Type B pancreatic cell (in vitro differentiated cells): ENCODE data around the gene ENG. TPM values are rescaled to one million over a fixed set of nuclear protein-coding genes. Genes with fewer than 3 reads are reported as not detected.
A peak's percentile ranks its signal among the peaks of the same experiment; 100 is the strongest.
"Not testable (repeated sequence)": the region's sequence is repeated elsewhere in the genome, so short reads cannot be mapped to it uniquely, and the experiment has no call there.

ENCODE experiments used
- DNase-seq: peaks from one replicate; pipeline ENCODE4 v3.0.0; 2021; ENCODE audit warnings: mixed read lengths; ENCODE audit not compliant: unreplicated experiment; ENCODE audit errors: extremely low spot score
- H3K27ac Mint-ChIP-seq: 2 replicates; pipeline ENCODE4 v1.8.0; 2021; ENCODE audit warnings: mild to moderate bottlenecking, mixed read lengths
- H3K27me3 Mint-ChIP-seq: 2 replicates; pipeline ENCODE4 v1.8.0; 2021; ENCODE audit warnings: mixed read lengths
- H3K36me3 Mint-ChIP-seq: 2 replicates; pipeline ENCODE4 v1.8.0; 2021; ENCODE audit warnings: mixed read lengths
- H3K4me1 Mint-ChIP-seq: one replicate; pipeline ENCODE4 v1.8.0; 2021; ENCODE audit warnings: mixed read lengths; ENCODE audit not compliant: unreplicated experiment
- H3K4me3 Mint-ChIP-seq: 2 replicates; pipeline ENCODE4 v1.8.0; 2021; ENCODE audit warnings: mild to moderate bottlenecking, mixed read lengths
- H3K9me3 Mint-ChIP-seq: 2 replicates; pipeline ENCODE4 v1.8.0; 2021; ENCODE audit warnings: mixed read lengths
- total RNA-seq: library from RNA; stranded (reverse); gene quantifications from 2 replicates; pipeline ENCODE4 v1.2.1, GENCODE V29; 2021; ENCODE audit warnings: low replicate concordance
- TF ChIP-seq, protein P1 (sequence below): fragments of 200-600 bp; sonication (generic); conservative IDR thresholded peaks from 2 replicates; pipeline ENCODE4 v1.5.0; 2021; ENCODE audit warnings: antibody characterized with exemption, mild to moderate bottlenecking

ENG gene
- total RNA-seq, 1 donor from 2014 or later, result 1.6 TPM

DNA sequence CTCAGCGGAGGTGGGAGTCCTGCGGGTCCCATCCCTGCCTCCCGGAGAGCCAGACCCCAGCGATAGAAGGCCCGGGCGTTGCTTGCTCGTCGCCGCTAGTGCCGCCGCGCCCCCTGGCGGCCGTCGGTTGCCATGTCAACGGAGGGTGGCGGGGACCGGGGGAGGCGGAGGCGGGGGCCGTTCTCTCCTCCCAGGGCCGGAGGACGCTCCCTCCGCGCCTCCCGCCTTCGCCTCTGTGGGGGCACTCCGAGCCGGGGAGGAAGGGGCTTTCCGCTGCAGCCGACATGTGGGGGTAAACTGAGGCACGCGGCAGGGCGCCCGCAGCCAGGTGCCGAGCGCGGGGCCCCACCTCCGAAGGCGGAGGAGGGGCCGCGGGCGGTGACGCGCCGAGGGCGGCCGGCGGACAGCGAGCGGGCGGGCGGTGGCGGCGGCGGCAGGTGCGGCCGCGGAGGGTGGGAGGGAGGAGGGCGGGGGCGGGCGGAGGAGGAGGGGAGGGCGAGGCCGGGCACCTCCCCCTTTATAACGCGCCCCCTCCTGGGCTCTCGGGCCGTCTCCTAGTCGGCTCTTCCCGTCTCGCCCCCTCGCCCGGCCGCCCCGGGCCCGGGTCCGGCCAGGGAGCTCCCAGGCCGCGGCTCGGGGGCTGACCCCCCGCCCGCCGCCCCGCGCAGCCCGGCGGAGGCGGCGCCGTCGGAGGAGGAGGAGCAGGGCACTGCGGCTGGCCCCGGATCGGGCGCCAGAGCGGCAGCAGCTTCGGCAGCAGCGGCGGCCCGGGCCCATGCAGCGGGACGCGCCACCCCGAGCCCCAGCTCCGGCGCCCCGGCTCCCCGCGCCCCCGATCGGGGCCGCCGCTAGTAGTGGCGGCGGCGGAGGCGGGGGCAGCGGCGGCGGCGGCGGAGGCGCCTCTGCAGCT, 69.2 kb downstream of the ENG start:
- peak; percentile 94 for DNase-seq
- H3K4me3 Mint-ChIP-seq, result peak overlapping the region; percentile 95
- H3K27ac Mint-ChIP-seq, result peak overlapping the region; percentile 82
- H3K36me3 Mint-ChIP-seq, result peaks cover 12% of the 10 kb centered on the region
- TF ChIP-seq, protein P1, sequence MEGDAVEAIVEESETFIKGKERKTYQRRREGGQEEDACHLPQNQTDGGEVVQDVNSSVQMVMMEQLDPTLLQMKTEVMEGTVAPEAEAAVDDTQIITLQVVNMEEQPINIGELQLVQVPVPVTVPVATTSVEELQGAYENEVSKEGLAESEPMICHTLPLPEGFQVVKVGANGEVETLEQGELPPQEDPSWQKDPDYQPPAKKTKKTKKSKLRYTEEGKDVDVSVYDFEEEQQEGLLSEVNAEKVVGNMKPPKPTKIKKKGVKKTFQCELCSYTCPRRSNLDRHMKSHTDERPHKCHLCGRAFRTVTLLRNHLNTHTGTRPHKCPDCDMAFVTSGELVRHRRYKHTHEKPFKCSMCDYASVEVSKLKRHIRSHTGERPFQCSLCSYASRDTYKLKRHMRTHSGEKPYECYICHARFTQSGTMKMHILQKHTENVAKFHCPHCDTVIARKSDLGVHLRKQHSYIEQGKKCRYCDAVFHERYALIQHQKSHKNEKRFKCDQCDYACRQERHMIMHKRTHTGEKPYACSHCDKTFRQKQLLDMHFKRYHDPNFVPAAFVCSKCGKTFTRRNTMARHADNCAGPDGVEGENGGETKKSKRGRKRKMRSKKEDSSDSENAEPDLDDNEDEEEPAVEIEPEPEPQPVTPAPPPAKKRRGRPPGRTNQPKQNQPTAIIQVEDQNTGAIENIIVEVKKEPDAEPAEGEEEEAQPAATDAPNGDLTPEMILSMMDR, result peak; percentile 95
- H3K4me1 Mint-ChIP-seq, result peaks cover 10% of the 10 kb centered on the region
- H3K9me3 Mint-ChIP-seq, result no peaks in the 10 kb centered on the region
- H3K27me3 Mint-ChIP-seq, result no peaks in the 10 kb centered on the region

DNA sequence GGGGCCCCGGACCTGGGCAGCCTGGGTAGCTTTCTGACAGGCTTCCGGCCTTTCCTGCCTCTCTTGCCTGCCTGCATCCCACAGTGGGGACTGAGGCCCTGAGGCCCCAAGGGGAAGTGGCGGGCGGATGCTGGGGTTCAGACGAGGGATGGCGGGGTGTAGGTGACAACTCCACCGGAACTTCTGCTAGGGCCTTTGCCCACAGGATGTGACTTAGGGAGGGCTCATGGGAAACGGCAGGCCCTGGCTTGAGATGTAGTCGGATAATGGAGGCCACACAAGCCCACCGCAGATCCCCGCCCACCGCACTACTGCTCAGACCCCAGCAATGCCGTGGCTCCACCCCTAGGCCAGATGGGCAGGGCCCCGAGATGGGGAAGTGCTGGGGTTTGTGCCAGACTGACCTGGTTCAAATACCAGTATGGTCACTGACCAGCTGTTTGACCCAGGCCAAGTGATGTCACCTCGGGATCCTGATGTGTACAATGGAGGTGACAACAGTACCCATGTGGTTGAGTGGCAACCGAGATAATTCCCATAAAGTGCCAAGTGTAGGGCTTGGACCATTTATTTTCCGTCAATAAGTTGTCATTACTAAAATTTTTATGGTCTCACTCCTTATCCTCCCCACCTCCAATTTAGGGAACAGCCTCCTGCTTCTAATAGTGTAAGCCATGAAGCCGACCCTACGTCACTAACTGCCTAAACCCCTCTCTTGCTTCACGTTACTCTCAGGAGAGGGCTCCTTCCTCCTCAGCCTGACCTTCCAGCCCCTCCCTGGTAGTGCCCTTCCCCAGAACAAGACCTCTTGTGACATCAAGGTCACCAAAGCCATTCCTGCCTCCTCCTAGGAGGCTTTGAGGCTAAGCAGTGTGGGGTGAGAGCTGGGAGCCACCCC, 71.1 kb downstream of the ENG start:
- no peaks in the 10 kb centered on the region for H3K9me3 Mint-ChIP-seq
- H3K36me3 Mint-ChIP-seq, result peaks cover 4% of the 10 kb centered on the region
- TF ChIP-seq, protein P1, result no peak
- no peak overlapping the region for H3K4me3 Mint-ChIP-seq
- peaks cover 10% of the 10 kb centered on the region for H3K4me1 Mint-ChIP-seq
- DNase-seq, result no peak
- no peaks in the 10 kb centered on the region for H3K27me3 Mint-ChIP-seq
- H3K27ac Mint-ChIP-seq, result no peak overlapping the region

GRCh38 chr9:127781806-127782205, 72.7 kb downstream of the ENG start:
- H3K36me3 Mint-ChIP-seq, result peaks cover 3% of the 10 kb centered on the region
- no peak for DNase-seq
- H3K27ac Mint-ChIP-seq, result no peak overlapping the region
- H3K4me3 Mint-ChIP-seq, result no peak overlapping the region
- TF ChIP-seq, protein P1, result no peak
- H3K9me3 Mint-ChIP-seq, result no peaks in the 10 kb centered on the region
- peaks cover 7% of the 10 kb centered on the region for H3K4me1 Mint-ChIP-seq
- no peaks in the 10 kb centered on the region for H3K27me3 Mint-ChIP-seq

- H3K27ac Mint-ChIP-seq, H3K27me3 Mint-ChIP-seq, H3K9me3 Mint-ChIP-seq, H3K4me3 Mint-ChIP-seq, H3K4me1 Mint-ChIP-seq, DNase-seq, H3K36me3 Mint-ChIP-seq: not testable (repeated sequence)
- TF ChIP-seq, protein P1, result peak; percentile 62
These were observed 73.5 kb downstream of the ENG start for GRCh38 chr9:127780909-127781308.

DNA sequence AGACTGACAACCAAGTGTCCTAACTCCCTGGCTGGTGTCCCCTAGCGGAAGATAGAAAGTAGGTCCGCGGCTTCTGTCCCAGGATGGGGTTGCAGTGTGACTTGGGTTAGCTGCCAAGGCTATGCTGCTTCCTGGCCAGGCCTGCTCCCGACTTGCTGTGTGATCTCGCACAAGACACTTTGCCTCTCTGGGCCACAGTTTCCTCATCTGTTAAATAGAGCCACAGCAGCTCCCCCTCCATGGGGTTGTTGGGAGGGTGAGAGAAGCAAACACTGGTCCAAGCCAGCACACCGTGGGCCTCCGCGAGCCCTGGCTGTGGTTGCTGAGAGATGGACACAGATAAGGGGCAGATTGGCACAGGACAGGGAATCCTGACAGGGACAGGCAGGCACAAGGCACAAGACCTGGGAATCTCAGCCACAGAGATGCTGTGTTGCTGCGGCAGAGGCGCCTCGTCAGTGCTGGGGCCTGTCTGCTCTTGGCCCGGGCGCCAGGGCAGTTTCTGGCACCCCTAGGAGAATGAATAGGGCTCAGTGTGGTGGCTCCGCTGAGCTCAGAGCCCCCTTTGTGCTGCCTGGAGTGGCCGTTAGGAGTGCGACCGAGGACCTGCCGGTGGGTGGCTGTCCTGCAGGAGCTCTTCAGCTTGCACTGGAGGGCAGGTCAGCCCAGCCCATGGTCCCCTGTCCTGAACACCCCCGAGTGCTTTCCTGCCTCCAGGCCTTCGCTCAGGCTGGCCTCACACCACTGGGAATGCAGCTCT, 74.2 kb downstream of the ENG start:
- H3K36me3 Mint-ChIP-seq, result no peaks in the 10 kb centered on the region
- H3K27ac Mint-ChIP-seq, result no peak overlapping the region
- TF ChIP-seq, protein P1, result no peak
- peaks cover 3% of the 10 kb centered on the region for H3K4me1 Mint-ChIP-seq
- DNase-seq, result no peak
- no peaks in the 10 kb centered on the region for H3K27me3 Mint-ChIP-seq
- H3K4me3 Mint-ChIP-seq, result no peak overlapping the region
- H3K9me3 Mint-ChIP-seq, result no peaks in the 10 kb centered on the region
